Ascending aorta (tissue), 2 donors: ENCODE data around the gene DNAJB8. TPM values are rescaled to one million over a fixed set of nuclear protein-coding genes. Genes with fewer than 3 reads are reported as not detected.

Experiments used
- DNase-seq, 2 donors: peaks; one replicate each; pipeline ENCODE4 v3.0.0-alpha.2; 2019; ENCODE audit warnings: low spot score in 2 of 2
- H3K27ac ChIP-seq, 2 donors: fragments of 200-600 bp; sonication (generic); one replicate each; pipeline ENCODE4 v1.5.1; 2016 to 2017; ENCODE audit warnings: mild to moderate bottlenecking in 1 of 2
- H3K27me3 ChIP-seq: fragments of 200-600 bp; sonication (generic); one replicate; pipeline ENCODE4 v1.5.1; 2017
- H3K36me3 ChIP-seq, 2 donors: fragments of 200-600 bp; sonication (generic); one replicate each; pipeline ENCODE4 v1.5.1; 2016
- H3K4me1 ChIP-seq, 2 donors: fragments of 200-600 bp; sonication (generic); one replicate each; pipeline ENCODE4 v1.5.1; 2016 to 2017; ENCODE audit warnings: mild to moderate bottlenecking in 1 of 2
- H3K4me3 ChIP-seq, 2 donors: fragments of 200-600 bp; sonication (generic); one replicate each; pipeline ENCODE4 v1.5.1; 2016 to 2017; ENCODE audit warnings: mild to moderate bottlenecking in 1 of 2
- H3K9me3 ChIP-seq, 2 donors: fragments of 200-600 bp; sonication (generic); one replicate each; pipeline ENCODE4 v1.5.1; 2016
- CTCF ChIP-seq, 3 experiments: fragments of 200-600 bp in 2 of 3; fragments of 450-650 bp in 1 of 3; sonication (generic) in 2 of 3; IDR thresholded peaks; one replicate each; pipeline ENCODE4 v1.5.1; 2016 to 2019; ENCODE audit warnings: antibody characterized with exemption in 3 of 3, mild to moderate bottlenecking in 1 of 3, moderate library complexity in 1 of 3
- intact Hi-C: fragments of 100-400 bp; cut with DNase I; formaldehyde crosslinking; loops from one replicate; pipeline ENCODE4 v1.15.1; 2023
- total RNA-seq: library from RNA; depleted of rRNA; stranded (reverse); fragments of >200 nt; gene quantifications from one replicate; pipeline ENCODE4 v1.1.0, GENCODE V29; 2016

The DNAJB8 gene
- total RNA-seq, 1 donor from 2014 or later: not detected

DNA sequence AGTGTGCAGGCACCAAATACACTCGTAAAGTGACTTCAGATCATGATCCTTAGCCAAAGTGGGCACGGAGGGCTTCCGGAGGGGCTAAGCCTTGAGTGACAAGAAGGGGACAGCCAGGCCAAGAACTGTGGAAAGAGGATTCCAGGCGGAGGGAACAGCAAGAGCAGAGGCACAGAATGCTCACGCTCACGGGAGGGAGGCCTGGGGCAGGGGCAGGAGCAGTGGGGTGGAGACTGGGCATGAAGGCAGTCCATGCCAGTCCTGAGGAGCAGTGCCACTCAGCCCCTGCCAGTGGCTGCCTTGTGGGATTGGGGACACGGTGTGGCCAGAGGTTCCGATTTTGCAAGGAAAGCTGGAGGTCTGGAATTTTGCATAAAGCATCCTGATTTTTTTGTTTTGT, 36.0 kb downstream of the DNAJB8 start:
- H3K27me3 ChIP-seq: peaks cover 5% of the 10 kb centered on the region
- TF ChIP-seq CTCF (IDR thresholded peaks at IDR 0.05): no peak
- H3K4me3 ChIP-seq: no peak overlapping the region
- H3K27ac ChIP-seq: no peak overlapping the region
- no peaks in the 10 kb centered on the region for H3K9me3 ChIP-seq
- peaks cover 0 to 10% of the 10 kb centered on the region in 2 donors for H3K4me1 ChIP-seq
- no peaks in the 10 kb centered on the region for H3K36me3 ChIP-seq
- no peak for DNase-seq
- intact Hi-C loops: no loop called here

DNA sequence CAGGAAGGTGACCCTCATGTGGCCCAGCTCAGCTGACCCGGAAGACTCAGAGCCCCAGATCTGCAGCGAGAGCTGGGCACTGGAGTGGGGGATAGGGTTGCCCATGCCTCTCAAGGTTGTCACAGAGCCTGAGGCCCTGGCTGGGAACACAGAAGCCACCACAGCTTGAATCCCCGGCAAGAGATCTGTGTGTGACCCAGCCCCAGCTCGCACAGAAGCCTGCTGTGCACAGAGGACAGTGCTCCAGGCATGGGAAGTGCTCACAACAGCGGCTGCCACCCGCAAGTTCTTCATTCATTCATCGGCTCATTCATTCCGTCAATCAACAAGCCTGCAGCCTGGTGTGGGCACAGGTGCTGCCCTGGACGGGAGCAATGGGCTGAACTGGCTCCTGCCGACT, 36.4 kb downstream of the DNAJB8 start:
- DNase-seq: no peak
- no peak for TF ChIP-seq CTCF (IDR thresholded peaks at IDR 0.05)
- no peak overlapping the region for H3K4me3 ChIP-seq
- intact Hi-C loops: no loop called here
- peaks cover 5% of the 10 kb centered on the region for H3K27me3 ChIP-seq
- no peaks in the 10 kb centered on the region for H3K36me3 ChIP-seq
- peaks cover 0 to 10% of the 10 kb centered on the region in 2 donors for H3K4me1 ChIP-seq
- H3K9me3 ChIP-seq: no peaks in the 10 kb centered on the region
- no peak overlapping the region for H3K27ac ChIP-seq

GRCh38 chr3:128429751-128430150, 36.9 kb downstream of the DNAJB8 start:
- H3K4me1 ChIP-seq: peaks cover 0 to 10% of the 10 kb centered on the region in 2 donors
- H3K27me3 ChIP-seq: peaks cover 5% of the 10 kb centered on the region
- no peak overlapping the region for H3K4me3 ChIP-seq
- no peak for DNase-seq
- no peak overlapping the region for H3K27ac ChIP-seq
- H3K9me3 ChIP-seq: no peaks in the 10 kb centered on the region
- H3K36me3 ChIP-seq: no peaks in the 10 kb centered on the region
- intact Hi-C loops: loop anchor here (5.0 to 10.0 kb wide), 2 partner anchors 68 to 335 kb away; no protein-coding TSS in a partner anchor
- no peak for TF ChIP-seq CTCF (IDR thresholded peaks at IDR 0.05)

DNA sequence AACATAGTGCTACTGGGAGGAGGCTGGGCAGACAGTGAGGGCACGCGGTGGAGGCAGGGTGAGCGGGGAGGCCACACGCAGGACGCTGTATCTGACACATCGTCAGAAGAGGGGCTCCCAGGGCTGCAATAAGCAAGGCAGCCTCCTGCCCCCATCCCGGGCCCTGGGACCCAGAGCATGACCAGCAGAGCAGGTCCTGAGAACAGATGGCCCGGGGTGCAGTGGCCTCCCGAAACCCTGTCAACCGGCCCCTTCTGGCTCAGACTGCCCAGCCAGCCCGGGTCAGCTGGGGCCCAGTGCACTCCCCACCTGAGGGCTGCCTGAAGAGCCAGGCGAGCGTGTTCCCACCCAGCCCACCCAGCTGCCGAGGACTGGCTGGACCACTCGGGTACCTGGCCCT, 37.4 kb downstream of the DNAJB8 start:
- intact Hi-C loops: loop anchor here (5.0 to 10.0 kb wide), 2 partner anchors 68 to 334 kb away; no protein-coding TSS in a partner anchor

GRCh38 chr3:128427872-128428822, 38.5 kb downstream of the DNAJB8 start:
- no peak for TF ChIP-seq CTCF (IDR thresholded peaks at IDR 0.05)
- Histone ChIP-seq H3K4me1 (peaks cover 0 to 10% of the 10 kb centered on the region in 2 donors), H3K4me3 (no peak overlapping the region), H3K27ac (no peak overlapping the region), H3K9me3 (no peaks in the 10 kb centered on the region), H3K27me3 (peaks cover 3% of the 10 kb centered on the region), H3K36me3 (no peaks in the 10 kb centered on the region)
- DNase-seq: no peak
- intact Hi-C loops: loop anchor here (5.0 to 10.0 kb wide), 2 partner anchors 69 to 333 kb away; no protein-coding TSS in a partner anchor

More for the DNA sequence above, 37.4 kb downstream of the DNAJB8 start:
- no peaks in the 10 kb centered on the region for H3K36me3 ChIP-seq
- peaks cover 5% of the 10 kb centered on the region for H3K27me3 ChIP-seq
- no peaks in the 10 kb centered on the region for H3K9me3 ChIP-seq
- TF ChIP-seq CTCF (IDR thresholded peaks at IDR 0.05): no peak
- no peak overlapping the region for H3K4me3 ChIP-seq
- no peak for DNase-seq
- no peak overlapping the region for H3K27ac ChIP-seq
- H3K4me1 ChIP-seq: peaks cover 0 to 10% of the 10 kb centered on the region in 2 donors
